KBM-7 (cell line): ENCODE data around the gene LIN28A.

Experiments used
- DNase-seq: peaks from one replicate; pipeline ENCODE4 v3.0.0-alpha.2; 2015
- in situ Hi-C: fragments of 300-500 bp; cut with MboI; formaldehyde crosslinking; loops from 2 replicates; pipeline ENCODE4 v1.14.3; 2020; ENCODE audit warnings: low sequenced_read_pairs, low pct_unique_long_range_greater_than_20kb, mixed read lengths

The LIN28A gene

GRCh38 chr1:26419494-26419893 is 8.9 kb downstream of the LIN28A start:
- in situ Hi-C loops, result no loop called here
- DNase-seq, result no peak

GRCh38 chr1:26429721-26430120 is 19.1 kb downstream of the LIN28A start:
- in situ Hi-C loops, result no loop called here
- no peak for DNase-seq

GRCh38 chr1:26431979-26432695 is 21.5 kb downstream of the LIN28A start, which contains the start of gene DHDDS:
TSS of gene DHDDS (plus strand) at chr1:26432321. CDS start at chr1:26432946, 625 bp downstream.
- DNase-seq, result peak; percentile 99
- in situ Hi-C loops, result no loop called here

GRCh38 chr1:26432793-26433192 is 22.2 kb downstream of the LIN28A start:
- in situ Hi-C loops, result no loop called here
- no peak for DNase-seq

- DNase-seq, result peak; percentile 27
- in situ Hi-C loops, result no loop called here
These were observed 23.6 kb downstream of the LIN28A start for GRCh38 chr1:26434161-26434752.

GRCh38 chr1:26438041-26438440 is 27.4 kb downstream of the LIN28A start:
- DNase-seq, result no peak
- in situ Hi-C loops, result no loop called here

GRCh38 chr1:26440259-26440658 is 29.6 kb downstream of the LIN28A start:
- no peak for DNase-seq
- in situ Hi-C loops, result no loop called here

- in situ Hi-C loops, result no loop called here
- no peak for DNase-seq
These were observed 39.3 kb downstream of the LIN28A start for GRCh38 chr1:26449868-26450267.

GRCh38 chr1:26450908-26451307 is 40.3 kb downstream of the LIN28A start:
- in situ Hi-C loops, result no loop called here
- DNase-seq, result no peak

- in situ Hi-C loops, result no loop called here
- DNase-seq, result no peak
These were observed 42.0 kb downstream of the LIN28A start for GRCh38 chr1:26452459-26453183.

GRCh38 chr1:26459148-26459547 is 48.5 kb downstream of the LIN28A start:
- DNase-seq, result no peak
- in situ Hi-C loops, result no loop called here

- in situ Hi-C loops, result no loop called here
- no peak for DNase-seq
These were observed 49.0 kb downstream of the LIN28A start for GRCh38 chr1:26459573-26460031.

- in situ Hi-C loops, result no loop called here
These were observed 58.3 kb downstream of the LIN28A start for GRCh38 chr1:26468911-26469310.

GRCh38 chr1:26469558-26469957 is 58.9 kb downstream of the LIN28A start:
- no peak for DNase-seq
- in situ Hi-C loops, result no loop called here

More at GRCh38 chr1:26468911-26469310, 58.3 kb downstream of the LIN28A start:
- no peak for DNase-seq

GRCh38 chr1:26470878-26471497 is 60.4 kb downstream of the LIN28A start:
- in situ Hi-C loops, result no loop called here
- no peak for DNase-seq

GRCh38 chr1:26471498-26472319 is 61.1 kb downstream of the LIN28A start:
- in situ Hi-C loops, result no loop called here
- peak; percentile 85 for DNase-seq

GRCh38 chr1:26472320-26472900 is 61.8 kb downstream of the LIN28A start, which contains the start of gene HMGN2:
TSS of gene HMGN2 (plus strand) at chr1:26472440. CDS start at chr1:26472613, 173 bp downstream.
- peak; percentile 89 for DNase-seq
- in situ Hi-C loops, result no loop called here
